Adipose tissue (tissue), 3 donors: ENCODE results near the gene CYBB. TPM values are rescaled to one million over a fixed set of nuclear protein-coding genes. Genes with fewer than 3 reads are reported as not detected.
"Not testable (repeated sequence)": the region's sequence is repeated elsewhere in the genome, so short reads cannot be mapped to it uniquely, and the experiment has no call there.

Experiments used
- H3K27ac ChIP-seq: one replicate; pipeline ENCODE4 v1.5.1; 2013; ENCODE audit warnings: low read depth, low read length
- WGBS, 3 donors: extraction: QIAGEN DNeasy Blood & Tissue Kit; methylation state at CpG; one replicate each; pipeline ENCODE4 v1.1.7; 2013; 5-methylcytosine and 5-hydroxymethylcytosine counted together
- polyA plus RNA-seq, 3 donors: library from polyadenylated mRNA; stranded (reverse); fragments of 200-250 nt; gene quantifications; one replicate each; pipeline ENCODE4 v1.2.3, GENCODE V29; 2013
- donor health status: healthy with polysubstance abuse.
- donor health status: Bipolar disorder and iron deficiency.
- donor health status: healthy.

Gene CYBB
- polyA plus RNA-seq, result 10 to 100 TPM in 2 of 3 donors, 1 to 10 TPM in 1; 2.8 to 19.8 (median 11.1) TPM

DNA sequence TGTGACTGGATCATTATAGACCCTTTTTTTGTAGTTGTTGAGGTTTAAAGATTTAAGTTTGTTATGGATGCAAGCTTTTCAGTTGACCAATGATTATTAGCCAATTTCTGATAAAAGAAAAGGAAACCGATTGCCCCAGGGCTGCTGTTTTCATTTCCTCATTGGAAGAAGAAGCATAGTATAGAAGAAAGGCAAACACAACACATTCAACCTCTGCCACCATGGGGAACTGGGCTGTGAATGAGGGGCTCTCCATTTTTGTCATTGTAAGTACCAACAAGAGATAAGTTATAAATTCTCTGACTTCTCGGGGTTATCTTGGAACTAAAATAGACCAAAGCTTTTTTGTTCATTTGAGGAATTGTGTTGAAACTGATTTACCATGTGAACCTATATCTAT is at the start of gene CYBB:
Gene CYBB (plus strand): TSS at position 203 of the 400 bp plus-strand sequence. CDS start 19 bp downstream, at position 222.
- H3K27ac ChIP-seq, result no peak within 1 kb of the TSS
- WGBS, 3 donors, result 53 to 78% (median 62%) methylated on average over 2 of the region's 2 CpGs

DNA sequence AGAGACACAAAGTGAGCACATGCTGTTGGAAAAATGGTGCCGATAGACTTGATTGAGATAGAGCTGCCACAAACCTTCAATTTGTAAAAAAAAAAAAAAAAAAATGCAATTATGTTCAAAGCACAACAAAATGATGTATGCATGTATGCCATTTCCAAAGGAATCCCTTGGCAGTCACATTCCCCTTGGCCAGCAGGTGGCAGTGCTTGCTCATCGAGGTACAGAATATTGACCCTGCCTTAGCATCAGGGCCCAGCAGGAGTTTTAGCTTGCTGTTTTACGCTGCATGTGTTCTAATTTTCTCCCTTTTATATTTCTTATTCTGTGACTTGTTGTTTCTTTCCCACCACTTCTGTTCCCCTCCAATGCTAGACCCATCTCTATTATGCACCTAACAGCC is 34.5 kb upstream of the CYBB start:
- H3K27ac ChIP-seq, result no peak overlapping the region
- 26 to 27% (median 27%) methylated on average over 3 of the region's 3 CpGs for WGBS, 3 donors

DNA sequence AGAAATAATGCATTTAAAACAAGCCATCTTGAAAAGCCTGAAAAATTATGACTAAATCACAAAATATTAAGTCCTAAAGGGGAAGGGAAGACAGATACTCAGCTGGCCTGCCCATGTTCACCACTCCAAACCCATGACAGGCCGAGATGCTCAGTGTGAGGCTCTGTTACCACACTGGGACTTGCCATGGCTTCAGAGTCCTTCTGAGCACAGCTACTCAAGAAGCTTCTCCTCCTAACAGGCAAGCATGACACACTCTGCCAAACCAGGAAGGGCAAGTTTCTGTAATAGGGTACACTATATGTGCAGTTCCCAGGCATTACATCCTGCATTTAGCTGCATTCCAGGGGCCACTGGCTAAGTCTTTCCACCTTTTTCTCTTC is 34.0 kb upstream of the CYBB start:
- no peak overlapping the region for H3K27ac ChIP-seq
- 64 to 100% (median 78%) methylated on average over 1 of the region's 1 CpG for WGBS, 3 donors

DNA sequence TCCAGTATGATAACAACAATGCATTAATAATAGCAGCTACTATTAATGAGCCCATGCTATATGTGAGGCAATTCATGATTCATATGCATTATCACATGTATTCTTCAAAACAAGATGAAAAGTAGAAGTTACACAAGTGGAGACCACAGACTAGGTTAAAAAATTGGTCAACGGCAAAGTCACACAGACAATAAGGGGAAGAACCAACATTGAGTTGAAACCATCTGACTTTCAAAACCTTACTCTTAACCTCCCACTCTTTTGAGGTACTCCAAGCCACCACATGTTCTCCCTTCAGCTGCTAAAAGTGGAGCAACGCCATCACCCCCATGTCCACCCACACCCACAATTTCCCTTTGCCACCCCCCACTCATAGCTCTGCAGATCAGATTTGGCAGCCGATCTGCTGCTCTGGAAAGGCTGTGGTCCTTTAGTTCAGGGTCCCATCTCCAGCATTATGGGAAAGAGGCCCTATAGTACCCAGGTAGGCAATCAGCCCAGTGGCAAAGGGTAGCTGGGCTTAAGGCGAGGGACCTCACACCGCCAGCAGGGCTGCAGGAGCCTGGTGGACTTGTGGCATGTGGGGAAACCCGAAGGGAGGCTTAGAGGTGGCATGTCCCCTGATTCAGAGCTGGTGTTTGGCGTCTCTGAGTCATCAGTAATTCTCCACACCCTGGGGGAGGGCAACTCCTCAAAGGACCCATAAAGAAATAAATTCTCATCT is 33.5 kb upstream of the CYBB start:
- no peak overlapping the region for H3K27ac ChIP-seq
- WGBS, 3 donors, result 50 to 79% (median 50%) methylated on average over 7 of the region's 7 CpGs

DNA sequence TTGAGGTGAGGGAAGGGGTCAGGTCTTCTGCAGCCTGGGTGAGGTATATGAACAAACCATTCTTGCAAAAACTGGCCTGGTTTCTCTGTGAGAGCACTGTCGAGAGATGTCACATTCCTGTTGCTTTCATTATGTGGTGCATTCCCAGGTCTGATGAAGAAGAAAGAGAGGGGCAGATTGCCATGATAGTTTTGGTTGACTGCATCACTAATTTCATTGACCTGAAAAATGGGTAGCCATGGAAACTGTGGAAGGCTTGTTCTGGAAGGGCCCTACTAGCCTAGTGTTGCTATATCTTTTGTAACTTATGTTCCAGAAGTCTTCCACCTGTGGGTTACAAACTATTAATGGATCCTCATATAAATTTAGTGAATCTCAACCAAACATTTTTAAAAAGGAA is 32.9 kb upstream of the CYBB start:
- H3K27ac ChIP-seq, result no peak overlapping the region
- 60 to 100% (median 71%) methylated on average over 1 of the region's 1 CpG for WGBS, 3 donors

DNA sequence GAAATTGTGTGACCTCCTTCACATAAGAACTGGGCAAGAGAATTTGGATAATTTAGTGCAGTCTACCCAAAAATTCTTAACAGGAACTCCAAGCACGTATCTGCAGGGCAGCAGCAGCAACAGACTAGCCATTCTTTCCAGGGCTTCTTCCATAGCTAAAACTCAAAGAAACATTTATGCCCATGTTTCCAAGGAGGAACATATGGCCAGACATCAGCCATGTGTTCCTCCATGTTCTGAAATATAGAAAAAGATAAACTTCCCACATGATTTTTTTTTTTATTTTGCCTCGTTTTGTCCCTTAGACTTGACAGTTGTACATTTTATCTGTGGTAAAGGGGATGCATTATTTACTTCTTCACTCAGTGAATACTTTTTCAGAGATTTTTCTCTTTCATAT is 27.6 kb upstream of the CYBB start:
- H3K27ac ChIP-seq, result no peak overlapping the region
- WGBS, 3 donors, result 58 to 76% (median 72%) methylated on average over 2 of the region's 2 CpGs

DNA sequence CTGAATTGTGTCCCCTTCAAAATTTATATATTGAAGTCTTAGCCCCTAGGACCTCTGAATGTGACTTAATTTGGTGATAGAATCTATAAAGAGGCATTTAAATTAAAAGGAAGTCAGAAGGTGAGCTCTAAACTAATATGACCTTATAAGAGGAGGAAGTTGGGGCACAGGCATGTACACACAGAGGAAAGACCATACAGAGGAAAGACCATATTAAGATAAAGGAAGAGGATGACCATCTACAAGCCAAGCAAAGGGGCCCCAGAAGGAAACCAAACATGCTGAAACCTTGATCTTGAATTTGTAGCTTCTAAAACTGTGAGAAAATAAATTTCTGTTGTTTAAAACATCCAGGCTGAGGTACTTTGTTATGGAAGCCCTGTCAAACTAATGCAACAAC is 26.9 kb upstream of the CYBB start:
- no peak overlapping the region for H3K27ac ChIP-seq

DNA sequence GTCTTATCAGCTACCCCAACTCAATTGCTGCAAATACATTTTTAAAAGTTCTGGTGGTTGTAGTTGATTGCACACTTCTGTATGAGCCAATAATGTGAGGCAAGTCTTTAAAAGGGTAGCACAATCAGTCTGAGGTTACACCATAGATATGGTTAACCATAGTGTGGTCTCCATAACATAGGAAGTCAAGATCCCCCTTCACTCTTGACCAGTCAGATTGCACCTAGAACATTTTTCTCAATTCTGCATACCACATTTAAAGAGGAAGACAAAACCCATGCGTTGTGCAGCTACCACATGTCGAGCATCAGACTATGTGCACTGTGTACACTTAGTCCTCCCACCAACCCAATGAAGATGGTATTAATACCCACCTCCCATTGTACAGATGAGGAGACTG is 26.5 kb upstream of the CYBB start:
- 52 to 93% (median 59%) methylated on average over 2 of the region's 2 CpGs for WGBS, 3 donors
- no peak overlapping the region for H3K27ac ChIP-seq

DNA sequence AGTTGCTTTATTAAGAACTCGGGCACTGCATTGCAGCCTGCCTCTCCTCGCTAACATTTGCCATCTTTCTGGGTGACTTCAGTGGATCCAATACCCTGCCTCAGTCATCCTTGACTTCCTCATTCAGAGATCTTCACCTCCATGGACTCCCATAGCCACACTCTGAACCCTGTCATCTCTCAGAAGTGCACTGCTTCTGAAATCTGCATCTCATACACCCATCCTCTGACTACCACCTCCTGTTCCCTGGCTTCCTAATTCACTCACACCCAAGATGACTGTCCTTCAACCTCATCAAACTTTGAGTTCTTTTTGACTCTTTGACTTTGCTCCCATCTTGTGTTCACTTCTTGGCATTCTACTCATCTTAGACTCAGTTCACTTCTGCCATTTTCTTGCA is 25.3 kb upstream of the CYBB start:
- 65 to 89% (median 89%) methylated on average over 2 of the region's 2 CpGs for WGBS, 3 donors
- no peak overlapping the region for H3K27ac ChIP-seq

DNA sequence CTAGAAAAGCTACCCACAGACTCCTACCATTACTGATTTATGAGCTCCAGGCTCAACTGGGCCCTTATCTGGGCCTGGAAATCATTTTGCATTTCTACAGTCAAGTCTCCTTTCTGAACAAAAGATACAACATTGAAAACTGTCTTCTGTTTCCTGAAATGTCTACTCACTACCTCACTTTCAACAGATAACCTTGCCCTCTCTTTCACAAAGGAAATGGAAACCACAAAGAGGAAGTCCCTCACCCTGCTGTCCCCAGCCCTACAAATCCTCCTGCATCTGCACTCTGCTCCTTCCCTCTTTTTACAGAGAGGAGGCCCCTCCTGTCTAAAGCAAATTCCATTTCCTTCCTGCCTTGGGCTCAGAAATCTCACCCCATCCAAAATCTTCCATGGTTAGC is 24.8 kb upstream of the CYBB start:
- no peak overlapping the region for H3K27ac ChIP-seq

DNA sequence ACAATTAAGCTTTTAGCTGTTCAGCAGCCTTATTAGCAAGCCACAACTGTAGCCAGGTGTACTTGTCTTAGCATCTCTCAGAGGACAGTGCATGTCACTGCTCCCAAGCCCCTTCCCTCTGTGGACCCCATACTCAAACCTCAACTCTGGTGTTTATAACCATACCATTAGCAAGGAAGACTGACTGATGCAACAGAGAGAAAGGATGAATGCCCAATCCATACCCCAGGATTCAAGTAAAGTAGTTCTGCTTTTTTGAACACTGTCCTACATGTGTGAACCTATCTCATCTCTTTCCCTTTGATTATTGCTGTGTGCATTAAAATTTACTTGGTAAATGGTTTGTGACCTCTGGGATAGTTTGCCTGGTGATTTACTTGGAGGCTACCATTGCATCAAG is 22.8 kb upstream of the CYBB start:
- no peak overlapping the region for H3K27ac ChIP-seq

DNA sequence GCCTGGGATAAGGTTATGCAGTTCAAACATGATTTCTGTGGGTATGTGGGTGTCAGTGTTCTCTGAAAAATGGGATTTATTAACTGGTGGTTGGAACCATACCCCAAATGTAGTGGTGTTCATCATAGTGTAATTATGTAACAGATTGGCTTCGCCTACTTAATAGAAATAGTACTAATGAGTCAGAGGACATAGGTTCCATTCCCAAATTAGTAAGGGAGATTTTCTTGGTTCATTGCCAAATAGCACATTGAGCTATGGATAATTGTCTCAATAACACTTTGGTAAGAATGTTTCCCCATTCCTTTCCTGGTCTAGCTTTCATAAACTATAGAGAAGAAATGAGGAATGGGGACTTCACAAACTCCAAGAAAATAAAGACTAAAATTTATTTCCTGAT is 20.5 kb upstream of the CYBB start:
- no peak overlapping the region for H3K27ac ChIP-seq
- WGBS, 3 donors, result 89 to 100% (median 96%) methylated on average over 1 of the region's 1 CpG

DNA sequence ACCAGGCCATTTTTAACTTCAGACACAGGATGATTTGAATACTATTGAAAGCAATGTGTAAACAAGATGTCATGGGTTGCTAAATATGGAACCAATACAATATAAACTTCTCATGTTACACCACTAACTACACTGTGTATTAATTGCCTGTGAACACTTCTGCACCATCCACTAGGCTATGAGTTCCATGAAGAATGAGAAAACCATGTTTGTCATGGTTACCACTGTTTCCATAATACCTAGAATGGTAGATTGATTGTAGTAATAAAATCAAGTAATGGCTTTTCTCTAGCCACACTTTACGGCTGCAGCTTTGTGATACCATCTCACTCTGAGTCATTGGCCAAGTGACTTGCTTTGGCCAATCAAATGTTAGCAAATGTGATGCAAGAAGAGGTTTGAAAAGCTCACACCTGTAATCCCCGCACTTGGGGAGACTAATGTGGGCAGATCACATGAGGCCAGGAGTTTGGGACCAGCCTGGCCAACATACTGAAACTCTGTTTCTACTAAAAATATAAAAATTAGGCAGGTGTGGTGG is 19.9 kb upstream of the CYBB start:
- WGBS, 3 donors, result 81 to 100% (median 95%) methylated on average over 2 of the region's 2 CpGs
- H3K27ac ChIP-seq, result no peak overlapping the region

DNA sequence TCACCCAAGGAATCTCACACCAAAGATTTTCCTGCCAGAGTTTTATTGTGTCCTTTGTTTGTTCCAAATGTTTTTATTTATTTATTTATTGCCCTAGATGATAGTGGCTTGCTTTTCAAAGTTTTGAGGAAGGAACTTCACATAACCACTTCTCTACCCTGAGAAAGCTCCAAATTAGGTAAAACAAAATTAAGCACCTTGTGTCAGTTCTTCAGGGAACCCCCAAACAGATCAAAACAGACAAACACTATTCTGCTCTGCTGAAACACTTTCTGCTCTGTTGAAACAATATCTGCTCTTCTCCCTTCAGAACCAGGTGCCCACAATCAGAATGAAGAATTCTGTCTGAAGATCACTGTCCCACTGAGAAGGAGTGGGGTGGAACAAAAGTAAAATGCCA is 16.5 kb upstream of the CYBB start:
- no peak overlapping the region for H3K27ac ChIP-seq

DNA sequence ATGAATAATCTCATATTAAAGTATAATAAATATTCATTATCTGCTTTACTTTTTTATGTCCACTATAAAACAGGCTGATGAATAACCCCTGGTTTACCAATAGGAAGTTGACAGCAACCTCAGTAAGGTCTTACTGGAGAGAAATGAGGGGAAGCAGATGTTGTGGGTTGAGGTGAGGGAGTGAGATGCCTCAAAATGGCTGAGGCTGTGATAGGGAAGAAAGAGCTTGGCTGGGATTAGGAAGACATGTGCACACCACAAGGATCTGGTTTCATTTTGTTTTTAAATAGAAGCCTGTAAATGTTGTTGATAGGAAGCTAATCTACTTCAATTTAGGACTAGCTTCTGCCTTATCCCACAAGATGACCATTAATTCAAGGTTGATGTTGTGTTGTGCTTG is 14.4 kb upstream of the CYBB start:
- no peak overlapping the region for H3K27ac ChIP-seq

DNA sequence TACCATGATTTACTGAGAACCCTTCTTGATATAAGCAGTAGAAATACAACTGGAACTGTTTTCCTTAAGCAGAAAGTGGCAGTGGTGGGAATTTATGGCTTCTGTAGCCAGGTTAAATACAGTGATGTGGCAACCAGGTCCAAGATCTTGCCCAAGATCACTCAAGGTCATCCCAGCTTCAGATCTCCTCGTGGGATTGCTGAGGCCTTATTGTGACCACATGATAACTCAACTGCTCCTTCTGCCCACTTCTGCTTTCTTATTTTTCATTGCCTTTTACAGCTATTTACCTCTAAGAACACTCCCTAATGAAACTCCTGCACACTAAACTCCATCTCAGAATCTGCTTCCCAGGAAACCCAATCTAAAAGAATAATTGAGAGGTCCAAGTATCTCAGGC is 12.4 kb upstream of the CYBB start:
- 22 to 38% (median 26%) methylated on average over 1 of the region's 1 CpG for WGBS, 3 donors
- no peak overlapping the region for H3K27ac ChIP-seq

DNA sequence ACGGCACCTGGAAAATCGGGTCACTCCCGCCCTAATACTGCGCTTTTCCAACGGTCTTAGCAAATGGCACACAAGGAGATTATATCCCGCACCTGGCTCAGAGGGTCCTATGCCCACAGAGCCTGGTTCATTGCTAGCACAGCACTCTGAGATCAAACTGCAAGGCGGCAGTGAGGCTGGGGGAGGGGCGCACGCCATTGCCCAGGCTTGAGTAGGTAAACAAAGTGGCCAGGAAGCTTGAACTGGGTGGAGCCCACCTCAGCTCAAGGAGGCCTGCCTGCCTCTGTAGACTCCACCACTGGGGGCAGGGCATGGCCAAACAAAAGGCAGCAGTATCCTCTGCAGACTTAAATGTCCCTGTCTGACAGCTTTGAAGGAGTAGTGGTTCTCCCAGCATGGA is 11.0 kb upstream of the CYBB start:
- H3K27ac ChIP-seq, result not testable (repeated sequence)
- WGBS, 3 donors, result 94 to 100% (median 96%) methylated on average over 8 to 9 of the region's 9 CpGs

DNA sequence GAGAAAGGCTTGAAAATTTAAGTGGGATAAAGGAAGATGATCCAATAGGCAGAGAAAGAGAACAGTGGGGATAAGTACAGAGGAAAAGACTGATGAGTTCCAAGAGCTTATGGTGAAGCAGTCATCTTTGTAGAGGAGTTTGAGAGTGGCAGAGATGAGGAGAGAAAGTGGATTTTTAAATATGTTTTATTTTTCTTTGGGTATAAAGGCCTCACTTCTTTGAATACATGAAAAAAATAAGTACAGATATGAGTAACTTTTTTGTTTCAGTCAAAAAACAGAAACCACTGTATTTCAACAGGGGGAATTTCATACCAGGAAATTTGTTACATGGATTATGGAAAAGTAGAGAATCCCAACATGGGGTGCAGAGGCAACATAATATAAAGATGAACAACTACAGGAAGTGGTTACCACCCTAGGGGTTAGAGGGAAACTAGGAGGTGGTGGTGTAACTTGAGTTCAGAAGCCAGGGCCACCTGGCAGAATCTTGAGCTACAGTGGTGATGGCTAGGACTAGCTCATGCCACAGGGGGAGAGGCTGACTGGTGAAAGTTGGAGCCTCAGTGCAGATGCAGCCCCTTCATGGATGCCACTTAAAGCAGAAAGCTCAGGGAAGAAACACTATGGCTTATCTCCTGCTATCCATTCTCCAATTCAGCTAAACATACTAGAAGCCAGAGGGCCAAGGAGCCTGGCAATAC is 3.4 kb upstream of the CYBB start:
- H3K27ac ChIP-seq, result no peak overlapping the region

DNA sequence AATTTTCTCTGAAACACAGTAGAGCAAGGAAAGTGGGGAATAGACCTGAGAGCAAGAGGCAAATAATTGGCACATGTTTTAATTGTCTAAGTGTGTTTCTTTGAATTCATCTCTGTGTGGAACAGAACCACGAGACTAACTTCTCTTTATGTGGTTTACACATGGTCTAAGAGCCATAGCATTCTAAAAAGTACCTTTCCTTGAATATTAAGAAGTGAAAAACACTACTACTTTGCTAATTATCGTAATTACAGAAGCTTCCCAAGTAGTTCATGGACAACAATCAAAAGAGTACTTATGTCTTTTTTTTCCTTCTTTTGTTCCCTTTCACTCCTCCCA is 2.9 kb upstream of the CYBB start:
- H3K27ac ChIP-seq, result no peak overlapping the region
- 42 to 69% (median 46%) methylated on average over 2 of the region's 2 CpGs for WGBS, 3 donors

DNA sequence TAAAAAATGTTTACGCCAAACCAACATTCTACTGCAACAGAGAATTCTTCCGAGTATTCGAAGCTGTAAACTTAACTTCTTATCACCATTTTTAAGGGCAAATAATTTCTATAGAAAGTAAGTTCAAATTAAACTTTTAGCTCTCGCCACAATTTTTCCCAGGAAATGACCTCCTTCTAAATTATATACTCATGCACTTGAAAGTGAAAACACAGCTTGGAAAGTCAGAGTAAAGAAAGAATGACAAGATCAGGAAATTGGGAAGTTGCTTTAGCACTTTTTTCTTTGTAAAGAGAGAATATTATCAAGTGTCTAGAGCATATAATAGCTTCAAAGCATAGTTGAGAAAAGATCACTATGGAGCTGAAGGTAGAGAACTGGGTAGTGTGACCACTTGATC is 1.2 kb downstream of the CYBB start:
- 83 to 95% (median 86%) methylated on average over 4 of the region's 4 CpGs for WGBS, 3 donors
- H3K27ac ChIP-seq, result no peak overlapping the region
